ENCODE measurements around the gene FGF2. TPM values are rescaled to one million over a fixed set of nuclear protein-coding genes. Genes with fewer than 3 reads are reported as not detected.
A peak's percentile ranks its signal among the peaks of the same experiment; 100 is the strongest.

FGF2 gene
- total RNA-seq, 3 donors from 2014 or later = 1.3 to 45.0 (median 2.4) TPM

GRCh38 chr4:122879001-122879400, 52.4 kb downstream of the FGF2 start:
- DNase-seq (no peak), ATAC-seq (no peak)
- Histone ChIP-seq H3K4me3 (no peak overlapping the region), H3K9me3 (peaks cover 3% of the 10 kb centered on the region), H3K4me1 (ENCODE audit: low read depth) (no peaks in the 10 kb centered on the region), H3K36me3 (ENCODE audit: low read depth) (no peaks in the 10 kb centered on the region)
- TF ChIP-seq, protein P1, sequence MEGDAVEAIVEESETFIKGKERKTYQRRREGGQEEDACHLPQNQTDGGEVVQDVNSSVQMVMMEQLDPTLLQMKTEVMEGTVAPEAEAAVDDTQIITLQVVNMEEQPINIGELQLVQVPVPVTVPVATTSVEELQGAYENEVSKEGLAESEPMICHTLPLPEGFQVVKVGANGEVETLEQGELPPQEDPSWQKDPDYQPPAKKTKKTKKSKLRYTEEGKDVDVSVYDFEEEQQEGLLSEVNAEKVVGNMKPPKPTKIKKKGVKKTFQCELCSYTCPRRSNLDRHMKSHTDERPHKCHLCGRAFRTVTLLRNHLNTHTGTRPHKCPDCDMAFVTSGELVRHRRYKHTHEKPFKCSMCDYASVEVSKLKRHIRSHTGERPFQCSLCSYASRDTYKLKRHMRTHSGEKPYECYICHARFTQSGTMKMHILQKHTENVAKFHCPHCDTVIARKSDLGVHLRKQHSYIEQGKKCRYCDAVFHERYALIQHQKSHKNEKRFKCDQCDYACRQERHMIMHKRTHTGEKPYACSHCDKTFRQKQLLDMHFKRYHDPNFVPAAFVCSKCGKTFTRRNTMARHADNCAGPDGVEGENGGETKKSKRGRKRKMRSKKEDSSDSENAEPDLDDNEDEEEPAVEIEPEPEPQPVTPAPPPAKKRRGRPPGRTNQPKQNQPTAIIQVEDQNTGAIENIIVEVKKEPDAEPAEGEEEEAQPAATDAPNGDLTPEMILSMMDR (IDR thresholded peaks at IDR 0.05) = no peak
- intact Hi-C loops (cut with DNase I, micrococcal nuclease) = no loop called here

- Histone ChIP-seq H3K4me1 (ENCODE audit: low read depth) (no peaks in the 10 kb centered on the region), H3K36me3 (ENCODE audit: low read depth) (no peaks in the 10 kb centered on the region), H3K4me3 (no peak overlapping the region), H3K9me3 (peaks cover 3% of the 10 kb centered on the region)
- TF ChIP-seq, protein P1 (IDR thresholded peaks at IDR 0.05) = no peak
- intact Hi-C loops (cut with DNase I, micrococcal nuclease) = no loop called here
- ATAC-seq = no peak
- DNase-seq = no peak
Measured at GRCh38 chr4:122882857-122883735, 56.5 kb downstream of the FGF2 start.

DNA sequence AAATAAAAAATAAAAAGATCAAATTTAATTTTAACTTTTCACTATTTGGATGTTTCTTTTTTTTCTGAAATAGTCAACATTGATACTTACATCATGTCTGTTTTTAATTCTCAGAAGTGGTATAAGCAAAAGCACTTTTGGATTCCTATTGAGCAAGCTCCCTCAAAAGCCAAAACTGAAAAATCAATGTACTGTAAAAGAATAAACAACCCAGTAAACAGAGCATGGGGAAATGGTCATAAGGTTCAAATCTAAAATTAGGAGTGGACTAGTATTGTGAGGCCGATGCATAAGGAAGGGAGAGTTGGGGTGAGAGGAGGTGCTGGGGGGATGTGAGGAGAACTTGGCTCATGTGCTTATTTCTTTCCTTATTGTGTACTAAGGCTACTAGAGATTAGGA, 57.9 kb downstream of the FGF2 start:
- no peaks in the 10 kb centered on the region for H3K36me3 ChIP-seq (ENCODE audit: low read depth)
- intact Hi-C loops (cut with DNase I, micrococcal nuclease) = no loop called here
- no peak for ATAC-seq
- H3K9me3 ChIP-seq = peaks cover 3% of the 10 kb centered on the region
- no peak for DNase-seq
- TF ChIP-seq, protein P1 (IDR thresholded peaks at IDR 0.05) = no peak
- H3K4me3 ChIP-seq = no peak overlapping the region
- no peaks in the 10 kb centered on the region for H3K4me1 ChIP-seq (ENCODE audit: low read depth)

DNA sequence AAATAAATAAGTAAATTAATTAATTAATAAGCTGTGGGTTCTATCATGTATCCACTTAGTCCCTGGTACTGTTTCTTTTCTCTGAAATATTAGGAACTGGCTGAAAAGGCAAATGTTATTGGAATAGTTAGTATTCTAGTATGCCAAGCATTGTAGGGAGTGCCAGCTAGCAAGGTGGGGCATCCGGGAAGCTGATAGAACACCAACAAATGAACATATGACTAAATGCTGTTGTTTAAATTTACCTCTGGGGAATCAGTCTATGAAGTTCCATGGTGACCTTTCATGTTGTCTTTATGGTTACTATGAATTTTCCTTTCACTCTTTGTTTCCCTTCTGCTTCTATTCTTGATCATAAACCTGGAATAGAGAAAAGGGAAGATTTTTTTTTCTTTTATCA, 63.1 kb downstream of the FGF2 start:
- DNase-seq (peak in 1 of 3 donors; percentile 5), ATAC-seq (peak; percentile 94)
- intact Hi-C loops (cut with DNase I, micrococcal nuclease) = no loop called here
- TF ChIP-seq, protein P1 (IDR thresholded peaks at IDR 0.05) = no peak
- Histone ChIP-seq H3K4me3 (no peak overlapping the region), H3K4me1 (ENCODE audit: low read depth) (no peaks in the 10 kb centered on the region), H3K36me3 (ENCODE audit: low read depth) (no peaks in the 10 kb centered on the region), H3K9me3 (no peaks in the 10 kb centered on the region)

DNA sequence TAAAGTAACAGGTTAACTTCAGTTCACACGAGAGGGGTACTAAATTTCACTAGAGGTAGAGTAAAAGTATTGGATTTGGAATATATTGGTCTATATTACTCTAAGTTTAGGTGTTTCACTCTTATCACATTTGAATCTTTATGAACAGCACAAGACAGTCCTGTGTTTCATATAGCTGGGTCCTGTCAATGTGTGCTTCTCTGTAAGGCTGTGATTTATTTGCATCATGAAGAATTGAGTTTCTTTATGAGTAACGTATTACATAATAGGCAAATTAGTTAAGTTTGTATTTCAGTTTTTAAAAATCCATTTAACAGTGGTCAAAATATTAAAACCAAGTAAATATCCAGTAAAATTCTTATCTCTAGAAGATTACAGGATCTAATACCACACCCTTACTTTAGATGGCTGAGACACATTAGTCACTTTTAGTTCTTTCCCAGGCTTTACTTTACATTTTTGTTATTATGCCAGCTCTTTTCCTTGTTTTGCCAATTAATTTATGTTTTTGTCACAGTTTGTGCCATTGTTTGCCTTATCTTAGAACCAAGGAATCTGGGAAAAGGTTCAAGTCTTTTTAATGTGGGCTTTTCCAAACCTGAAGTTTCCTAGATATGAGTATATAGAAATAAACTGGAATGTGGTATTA, 63.6 kb downstream of the FGF2 start:
- no peaks in the 10 kb centered on the region for H3K36me3 ChIP-seq (ENCODE audit: low read depth)
- no peaks in the 10 kb centered on the region for H3K9me3 ChIP-seq
- intact Hi-C loops (cut with DNase I, micrococcal nuclease) = no loop called here
- TF ChIP-seq, protein P1 (IDR thresholded peaks at IDR 0.05) = no peak
- H3K4me3 ChIP-seq = no peak overlapping the region
- ATAC-seq = peak; percentile 39
- no peaks in the 10 kb centered on the region for H3K4me1 ChIP-seq (ENCODE audit: low read depth)
- DNase-seq = no peak

Measured in mucosa of descending colon (tissue), 3 donors.